ENCODE measurements around the gene TRAPPC5.
A peak's percentile ranks its signal among the peaks of the same experiment; 100 is the strongest.

The TRAPPC5 gene

DNA sequence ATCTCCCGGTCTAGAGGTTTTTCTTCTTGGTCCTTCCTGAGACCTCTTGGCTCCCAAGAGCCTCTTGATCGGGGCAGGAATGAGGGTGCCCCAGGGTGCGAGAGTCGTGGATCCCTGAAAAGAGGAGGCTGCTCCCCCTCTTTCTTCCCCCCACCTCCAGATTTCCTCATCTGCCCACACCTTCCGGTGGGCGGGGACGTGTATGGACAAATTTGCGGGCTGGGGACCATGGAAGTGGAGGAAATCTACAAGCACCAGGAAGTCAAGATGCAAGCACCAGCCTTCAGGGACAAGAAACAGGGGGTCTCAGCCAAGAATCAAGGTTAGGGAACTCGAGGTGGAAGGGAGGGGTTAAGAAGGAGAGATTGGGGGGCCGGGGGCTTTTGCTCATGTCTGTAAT is 3.8 kb upstream of the TRAPPC5 start, which contains the start of gene MCEMP1:
Gene MCEMP1, plus strand, starts transcription at position 237 of the 400 bp plus-strand sequence. Its CDS starts 31 bp downstream, at position 268.
- Histone ChIP-seq H3K36me3 (ENCODE audit: insufficient read depth, low read length) (no peaks in the 10 kb centered on the region), H3K4me1 (ENCODE audit: insufficient read depth, low read length) (peaks cover 6% of the 10 kb centered on the region; the same call in 1 of the 2 replicates), H3K9me3 (ENCODE audit: control insufficient read depth, insufficient read depth, low read length) (no peaks in the 10 kb centered on the region), H3K9ac (ENCODE audit: low read depth, low read length) (no peak within 1 kb of the TSS)

GRCh38 chr19:7677669-7678311 is 2.8 kb upstream of the TRAPPC5 start:
- no peaks in the 10 kb centered on the region for H3K9me3 ChIP-seq (ENCODE audit: control insufficient read depth, insufficient read depth, low read length)
- H3K4me1 ChIP-seq (ENCODE audit: insufficient read depth, low read length), result peaks cover 6% of the 10 kb centered on the region; the same call in 1 of the 2 replicates
- no peaks in the 10 kb centered on the region; the same call in 1 of the 2 replicates for H3K36me3 ChIP-seq (ENCODE audit: insufficient read depth, low read length)
- H3K9ac ChIP-seq (ENCODE audit: low read depth, low read length), result no peak overlapping the region

DNA sequence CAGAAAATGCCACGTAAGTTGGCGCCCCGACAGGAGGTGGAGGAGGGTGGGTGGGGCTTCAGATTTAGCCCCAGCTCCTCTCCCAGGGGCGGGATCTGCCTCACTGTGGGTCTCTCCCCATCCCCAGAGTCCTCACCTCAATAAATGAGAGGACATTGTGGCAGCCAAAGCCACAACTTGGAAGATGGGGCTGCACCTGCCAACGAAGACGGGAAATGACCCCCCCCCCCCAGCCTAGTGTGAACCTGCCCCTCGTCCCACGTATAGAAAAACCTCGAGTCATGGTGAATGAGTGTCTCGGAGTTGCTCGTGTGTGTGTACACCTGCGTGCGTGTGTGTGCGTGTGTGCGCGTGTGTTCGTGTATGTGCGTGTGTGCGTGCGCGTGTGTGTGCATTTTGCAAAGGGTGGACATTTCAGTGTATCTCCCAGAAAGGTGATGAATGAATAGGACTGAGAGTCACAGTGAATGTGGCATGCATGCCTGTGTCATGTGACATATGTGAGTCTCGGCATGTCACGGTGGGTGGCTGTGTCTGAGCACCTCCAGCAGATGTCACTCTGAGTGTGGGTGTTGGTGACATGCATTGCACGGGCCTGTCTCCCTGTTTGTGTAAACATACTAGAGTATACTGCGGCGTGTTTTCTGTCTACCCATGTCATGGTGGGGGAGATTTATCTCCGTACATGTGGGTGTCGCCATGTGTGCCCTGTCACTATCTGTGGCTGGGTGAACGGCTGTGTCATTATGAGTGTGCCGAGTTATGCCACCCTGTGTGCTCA is 1.5 kb upstream of the TRAPPC5 start:
- no peaks in the 10 kb centered on the region for H3K9me3 ChIP-seq (ENCODE audit: control insufficient read depth, insufficient read depth, low read length)
- H3K36me3 ChIP-seq (ENCODE audit: insufficient read depth, low read length), result no peaks in the 10 kb centered on the region; the same call in 1 of the 2 replicates
- no peak overlapping the region for H3K9ac ChIP-seq (ENCODE audit: low read depth, low read length)
- peaks cover 6% of the 10 kb centered on the region; the same call in 1 of the 2 replicates for H3K4me1 ChIP-seq (ENCODE audit: insufficient read depth, low read length)

GRCh38 chr19:7679771-7680605 is 645 bp upstream of the TRAPPC5 start:
- Histone ChIP-seq H3K36me3 (ENCODE audit: insufficient read depth, low read length) (no peaks in the 10 kb centered on the region; the same call in 1 of the 2 replicates), H3K9me3 (ENCODE audit: control insufficient read depth, insufficient read depth, low read length) (no peaks in the 10 kb centered on the region), H3K4me1 (ENCODE audit: insufficient read depth, low read length) (peaks cover 6% of the 10 kb centered on the region; the same call in 1 of the 2 replicates), H3K9ac (ENCODE audit: low read depth, low read length) (peak overlapping the region; percentile 80; the same call in 1 of the 2 replicates)

DNA sequence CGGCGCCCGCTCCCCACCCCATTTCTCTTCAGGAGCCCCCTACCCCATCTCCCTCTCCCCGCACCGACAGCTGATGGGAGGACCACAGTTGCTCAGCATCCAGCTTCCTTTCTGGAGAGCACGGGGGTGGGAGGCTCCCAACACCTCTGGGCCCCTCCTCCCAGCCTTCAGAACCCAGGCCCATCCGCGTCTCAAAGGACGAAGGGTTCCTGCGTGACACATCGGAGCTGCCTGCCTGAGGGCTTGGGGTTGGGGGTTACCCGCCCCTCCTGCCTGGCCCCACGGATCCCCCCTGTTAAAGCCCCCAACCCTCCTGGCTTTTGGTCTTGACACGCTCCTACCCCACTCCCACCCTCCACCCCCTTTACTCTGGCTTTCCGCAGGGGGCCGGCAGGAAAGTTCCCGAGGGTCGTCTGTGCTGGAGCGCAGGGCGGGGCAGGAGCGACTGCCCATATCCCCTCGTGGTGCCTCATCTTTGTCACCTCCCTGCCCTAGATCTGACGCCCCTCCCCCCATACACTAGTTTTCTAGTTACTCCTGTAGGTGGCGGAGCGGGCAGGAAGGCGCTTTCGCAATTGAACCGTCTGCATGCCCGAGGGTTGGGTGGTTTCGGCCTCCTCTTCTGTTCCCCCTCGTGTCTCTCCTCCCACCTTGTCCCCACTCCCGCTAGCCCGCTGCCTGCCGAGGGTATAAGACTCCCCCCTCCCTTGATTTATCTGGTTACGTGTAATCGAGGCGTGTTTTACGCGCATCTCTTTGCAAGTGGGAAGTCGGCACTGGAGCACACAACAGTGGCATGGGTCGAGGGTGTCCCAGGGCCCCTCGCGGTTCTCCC is 924 bp downstream of the TRAPPC5 start:
- Histone ChIP-seq H3K9me3 (ENCODE audit: control insufficient read depth, insufficient read depth, low read length) (no peaks in the 10 kb centered on the region), H3K36me3 (ENCODE audit: insufficient read depth, low read length) (no peaks in the 10 kb centered on the region; the same call in 1 of the 2 replicates), H3K9ac (ENCODE audit: low read depth, low read length) (peak overlapping the region; percentile 80; the same call in 1 of the 2 replicates), H3K4me1 (ENCODE audit: insufficient read depth, low read length) (peaks cover 6% of the 10 kb centered on the region; the same call in 1 of the 2 replicates)

GRCh38 chr19:7682175-7682855 is 1.7 kb downstream of the TRAPPC5 start:
- H3K4me1 ChIP-seq (ENCODE audit: insufficient read depth, low read length), result peaks cover 6% of the 10 kb centered on the region; the same call in 1 of the 2 replicates
- H3K9ac ChIP-seq (ENCODE audit: low read depth, low read length), result no peak overlapping the region
- H3K36me3 ChIP-seq (ENCODE audit: insufficient read depth, low read length), result no peaks in the 10 kb centered on the region; the same call in 1 of the 2 replicates
- no peaks in the 10 kb centered on the region for H3K9me3 ChIP-seq (ENCODE audit: control insufficient read depth, insufficient read depth, low read length)

GRCh38 chr19:7685546-7686445 is 5.2 kb downstream of the TRAPPC5 start:
- H3K9ac ChIP-seq (ENCODE audit: low read depth, low read length), result peak overlapping the region; percentile 20; the same call in 1 of the 2 replicates
- H3K9me3 ChIP-seq (ENCODE audit: control insufficient read depth, insufficient read depth, low read length), result no peaks in the 10 kb centered on the region
- H3K4me1 ChIP-seq (ENCODE audit: insufficient read depth, low read length), result no peaks in the 10 kb centered on the region
- H3K36me3 ChIP-seq (ENCODE audit: insufficient read depth, low read length), result no peaks in the 10 kb centered on the region; the same call in 1 of the 2 replicates

GRCh38 chr19:7687177-7687576 is 6.5 kb downstream of the TRAPPC5 start:
- no peaks in the 10 kb centered on the region for H3K4me1 ChIP-seq (ENCODE audit: insufficient read depth, low read length)
- no peak overlapping the region for H3K9ac ChIP-seq (ENCODE audit: low read depth, low read length)
- H3K36me3 ChIP-seq (ENCODE audit: insufficient read depth, low read length), result no peaks in the 10 kb centered on the region; the same call in 1 of the 2 replicates
- no peaks in the 10 kb centered on the region for H3K9me3 ChIP-seq (ENCODE audit: control insufficient read depth, insufficient read depth, low read length)

- no peak overlapping the region for H3K9ac ChIP-seq (ENCODE audit: low read depth, low read length)
- no peaks in the 10 kb centered on the region for H3K36me3 ChIP-seq (ENCODE audit: insufficient read depth, low read length)
- H3K9me3 ChIP-seq (ENCODE audit: control insufficient read depth, insufficient read depth, low read length), result no peaks in the 10 kb centered on the region
- no peaks in the 10 kb centered on the region for H3K4me1 ChIP-seq (ENCODE audit: insufficient read depth, low read length)
Observed at GRCh38 chr19:7689165-7689564, 8.5 kb downstream of the TRAPPC5 start.

GRCh38 chr19:7690779-7691258 is 10.2 kb downstream of the TRAPPC5 start:
- Histone ChIP-seq H3K4me1 (ENCODE audit: insufficient read depth, low read length) (no peaks in the 10 kb centered on the region), H3K36me3 (ENCODE audit: insufficient read depth, low read length) (no peaks in the 10 kb centered on the region), H3K9me3 (ENCODE audit: control insufficient read depth, insufficient read depth, low read length) (no peaks in the 10 kb centered on the region), H3K9ac (ENCODE audit: low read depth, low read length) (no peak overlapping the region)

GRCh38 chr19:7691497-7691896 is 10.9 kb downstream of the TRAPPC5 start:
- Histone ChIP-seq H3K36me3 (ENCODE audit: insufficient read depth, low read length) (no peaks in the 10 kb centered on the region), H3K9ac (ENCODE audit: low read depth, low read length) (no peak overlapping the region), H3K4me1 (ENCODE audit: insufficient read depth, low read length) (no peaks in the 10 kb centered on the region), H3K9me3 (ENCODE audit: control insufficient read depth, insufficient read depth, low read length) (no peaks in the 10 kb centered on the region)

- Histone ChIP-seq H3K9ac (ENCODE audit: low read depth, low read length) (no peak overlapping the region), H3K4me1 (ENCODE audit: insufficient read depth, low read length) (no peaks in the 10 kb centered on the region), H3K9me3 (ENCODE audit: control insufficient read depth, insufficient read depth, low read length) (no peaks in the 10 kb centered on the region), H3K36me3 (ENCODE audit: insufficient read depth, low read length) (no peaks in the 10 kb centered on the region)
Observed at GRCh38 chr19:7692417-7693088, 11.9 kb downstream of the TRAPPC5 start.

Data from ES-I3 (cell line).